SIG-M5 treated with dmso at 0.1 percent for 504 hours (cell line): ENCODE data around the gene SFXN5.
"Not testable (repeated sequence)": the region's sequence is repeated elsewhere in the genome, so short reads cannot be mapped to it uniquely, and the experiment has no call there.

Source experiments
- DNase-seq: peaks from one replicate; lab custom pipeline; 2025; ENCODE audit not compliant: unreplicated experiment; lab: John Stamatoyannopoulos, UW

Gene SFXN5

GRCh38 chr2:72914589-72915319 lies 156.8 kb downstream of the SFXN5 start:
- DNase-seq = no peak

- DNase-seq = no peak
Measured at GRCh38 chr2:72914206-72914559, 157.3 kb downstream of the SFXN5 start.

- no peak for DNase-seq
Measured at GRCh38 chr2:72913486-72914205, 157.9 kb downstream of the SFXN5 start.

- no peak for DNase-seq
Measured at GRCh38 chr2:72911256-72911655, 160.3 kb downstream of the SFXN5 start.

DNA sequence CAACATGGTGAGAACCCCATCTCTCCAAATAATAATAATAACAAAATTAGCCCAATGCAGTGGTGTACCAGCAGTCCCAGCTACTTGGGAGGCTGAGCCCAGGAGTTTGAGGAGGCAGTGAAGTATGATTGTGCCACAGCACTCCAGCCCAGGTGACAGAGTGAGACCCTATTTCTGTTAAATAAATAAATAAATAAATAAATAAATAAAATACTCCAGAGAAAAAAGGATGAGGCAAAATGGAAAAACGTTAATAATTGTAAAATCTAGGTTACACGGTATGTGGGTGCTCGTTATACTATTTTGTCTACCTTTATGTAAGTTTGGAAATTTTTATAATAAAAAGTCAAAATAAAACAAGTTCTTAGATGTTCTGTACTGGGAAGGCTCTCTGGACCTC lies 162.8 kb downstream of the SFXN5 start:
- no peak for DNase-seq

GRCh38 chr2:72907369-72907768 lies 164.1 kb downstream of the SFXN5 start:
- not testable (repeated sequence) for DNase-seq

DNA sequence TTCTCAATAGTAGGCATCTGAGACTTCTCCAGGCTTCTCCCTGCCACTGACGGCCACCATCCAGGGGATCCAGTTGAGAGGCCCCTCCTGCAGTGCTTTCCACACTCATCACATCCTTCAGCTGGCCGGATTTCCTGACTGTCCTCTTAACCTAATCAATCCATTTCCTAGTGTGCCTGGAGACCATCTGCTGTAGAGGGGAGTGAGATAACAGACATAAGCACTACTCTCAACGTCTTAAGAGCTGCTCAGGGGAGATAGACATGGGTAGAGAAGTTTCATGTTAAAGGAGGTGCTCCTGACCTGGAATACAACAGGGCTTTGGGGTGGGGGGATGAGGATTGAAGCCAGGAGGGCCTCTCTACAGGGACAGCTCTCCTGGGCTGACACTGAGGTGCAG lies 170.1 kb downstream of the SFXN5 start:
- DNase-seq = no peak

GRCh38 chr2:72900191-72900825 lies 171.2 kb downstream of the SFXN5 start:
- DNase-seq = no peak

DNA sequence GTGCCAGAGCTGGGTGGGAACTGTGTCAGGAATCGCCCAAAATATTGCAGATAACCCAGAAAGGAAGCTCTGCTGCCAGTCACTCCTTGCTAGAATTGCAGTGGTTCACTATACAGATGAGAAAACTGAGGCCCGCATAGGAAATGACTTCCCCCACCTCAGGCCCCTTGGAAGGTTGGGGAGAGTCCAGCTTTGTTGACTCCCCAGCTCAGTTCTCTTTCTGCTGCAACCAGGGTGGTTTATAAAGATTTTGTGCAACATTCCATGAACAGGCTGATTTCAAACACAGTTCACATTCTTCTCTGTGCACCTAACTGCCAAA lies 173.0 kb downstream of the SFXN5 start:
- DNase-seq = no peak

DNA sequence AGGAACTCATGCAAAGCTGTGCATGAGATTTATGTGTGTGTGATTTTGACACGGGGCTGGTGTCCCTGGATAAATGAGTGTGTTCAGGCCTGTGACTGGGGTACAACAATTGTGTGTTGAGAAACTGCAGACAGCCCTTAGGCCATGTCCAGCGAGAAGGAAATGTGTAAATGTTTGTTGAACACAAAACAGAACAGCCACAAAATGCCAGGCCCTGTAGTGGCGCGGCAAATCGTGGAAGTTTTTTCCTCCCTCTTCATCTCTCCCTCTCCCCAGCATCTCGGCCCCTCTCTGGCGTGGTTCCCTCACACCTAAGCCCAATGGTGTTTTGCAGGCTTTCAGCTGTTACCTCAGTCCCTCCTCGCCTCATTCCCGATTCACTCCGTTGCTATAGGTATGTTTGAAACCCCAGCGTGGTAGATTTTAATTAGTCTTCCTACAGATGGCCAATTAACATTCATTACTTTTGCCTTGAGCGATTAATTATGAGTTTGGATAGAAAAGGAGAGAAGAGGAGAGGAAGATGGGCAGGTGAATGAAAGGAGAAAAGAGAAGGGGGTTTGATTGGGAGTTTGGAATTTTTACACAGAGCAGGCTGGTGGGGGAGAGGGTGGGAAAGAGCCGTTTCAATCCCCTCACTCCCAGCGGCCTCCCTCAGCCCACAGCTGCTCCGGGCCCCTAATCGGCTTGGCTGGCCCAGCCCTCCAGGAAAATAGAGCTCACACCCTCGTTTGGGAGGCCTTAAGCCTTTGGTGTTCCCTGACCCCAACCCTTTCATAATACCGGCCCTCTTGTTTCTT lies 173.5 kb downstream of the SFXN5 start:
- DNase-seq = no peak

DNA sequence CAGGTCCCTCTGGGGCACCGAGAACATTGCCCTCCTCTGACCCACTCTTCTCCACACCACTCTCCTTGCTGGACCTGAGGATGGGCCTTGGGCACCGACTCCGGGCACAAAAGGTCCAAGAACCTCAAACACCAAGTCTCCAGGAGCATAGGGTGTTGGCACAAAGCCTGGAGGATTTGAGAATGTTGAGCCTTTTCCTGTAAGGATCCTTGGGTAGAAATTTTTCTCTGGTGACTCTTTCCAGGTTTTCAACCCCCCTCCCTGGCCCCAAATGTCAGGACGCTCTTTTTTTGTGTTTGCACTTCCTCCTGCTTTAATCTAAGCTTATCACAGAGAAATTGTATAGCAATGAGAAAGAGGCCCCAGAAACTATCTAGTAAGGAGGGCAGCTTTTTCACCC lies 175.1 kb downstream of the SFXN5 start:
- no peak for DNase-seq

- no peak for DNase-seq
Measured at GRCh38 chr2:72895759-72896281, 175.7 kb downstream of the SFXN5 start.

- DNase-seq = no peak
Measured at GRCh38 chr2:72895154-72895553, 176.4 kb downstream of the SFXN5 start.

DNA sequence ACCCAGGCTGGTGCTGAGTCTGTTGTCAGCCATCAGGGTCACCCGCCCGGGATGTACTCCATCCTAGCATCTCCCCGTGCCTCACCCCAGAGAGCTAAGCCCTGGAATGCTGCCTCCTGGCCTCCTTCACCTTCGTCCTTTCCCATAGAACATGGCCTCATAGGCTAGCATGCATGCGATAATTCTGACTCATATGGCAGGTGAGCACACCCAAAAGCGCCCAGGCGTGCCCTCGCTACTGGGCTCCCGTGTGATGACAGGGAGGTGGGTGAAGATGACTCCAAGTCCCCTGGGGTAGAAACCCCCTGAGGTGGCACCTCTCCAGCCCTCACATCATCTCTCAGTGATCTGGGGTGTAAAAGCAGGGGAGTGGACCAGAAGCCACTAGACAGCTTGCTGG lies 177.0 kb downstream of the SFXN5 start:
- no peak for DNase-seq

GRCh38 chr2:72893594-72894319 lies 177.8 kb downstream of the SFXN5 start:
- DNase-seq = peak; percentile 56

GRCh38 chr2:72892506-72893173 lies 178.9 kb downstream of the SFXN5 start:
- peak; percentile 67 for DNase-seq
